GM21723 (cell line): Measurements from ENCODE around the gene FAM222A.

ENCODE experiments used
- ATAC-seq: cut with Tn5 transposase; IDR thresholded peaks from one replicate; pipeline ENCODE4 v1.9.1; 2021; ENCODE audit warnings: mild to moderate bottlenecking, moderate library complexity; ENCODE audit not compliant: unreplicated experiment

Gene FAM222A

GRCh38 chr12:109710747-109711595, 2.7 kb upstream of the FAM222A start:
- ATAC-seq: no peak

- ATAC-seq: no peak
Observed at GRCh38 chr12:109711596-109712461, 1.8 kb upstream of the FAM222A start.

- ATAC-seq: no peak
Observed at GRCh38 chr12:109714141-109714912, 702 bp downstream of the FAM222A start.

GRCh38 chr12:109714913-109715244, 1.3 kb downstream of the FAM222A start:
- ATAC-seq: no peak

GRCh38 chr12:109715310-109716091, 1.9 kb downstream of the FAM222A start:
- no peak for ATAC-seq

GRCh38 chr12:109716092-109716479, 2.5 kb downstream of the FAM222A start:
- no peak for ATAC-seq

GRCh38 chr12:109716512-109717389, 3.1 kb downstream of the FAM222A start:
- no peak for ATAC-seq

- ATAC-seq: no peak
Observed at GRCh38 chr12:109717390-109718357, 4.0 kb downstream of the FAM222A start.

- ATAC-seq: no peak
Observed at GRCh38 chr12:109718390-109718789, 4.8 kb downstream of the FAM222A start.

- ATAC-seq: no peak
Observed at GRCh38 chr12:109719123-109720022, 5.7 kb downstream of the FAM222A start.

GRCh38 chr12:109720152-109720856, 6.7 kb downstream of the FAM222A start:
- no peak for ATAC-seq

GRCh38 chr12:109720857-109721189, 7.2 kb downstream of the FAM222A start:
- ATAC-seq: no peak

- no peak for ATAC-seq
Observed at GRCh38 chr12:109721276-109721675, 7.7 kb downstream of the FAM222A start.

GRCh38 chr12:109722022-109722720, 8.5 kb downstream of the FAM222A start:
- no peak for ATAC-seq

GRCh38 chr12:109722721-109723094, 9.1 kb downstream of the FAM222A start:
- ATAC-seq: no peak

GRCh38 chr12:109723311-109723881, 9.8 kb downstream of the FAM222A start:
- no peak for ATAC-seq
